Astrocyte (in vitro differentiated cells and primary cell): ENCODE data around the gene INPP4A.

ENCODE experiments used
- CTCF ChIP-seq: IDR thresholded peaks from 2 replicates; pipeline ENCODE4 v1.5.1; 2011; ENCODE audit warnings: low read depth, mild to moderate bottlenecking, inconsistent platforms, low read length, moderate library complexity; ENCODE audit not compliant: insufficient read depth
- EZH2 ChIP-seq: IDR thresholded peaks from 2 replicates; pipeline ENCODE4 v1.6.1; 2012; ENCODE audit warnings: mild to moderate bottlenecking, low read length, inconsistent platforms; ENCODE audit not compliant: insufficient read depth

DNA sequence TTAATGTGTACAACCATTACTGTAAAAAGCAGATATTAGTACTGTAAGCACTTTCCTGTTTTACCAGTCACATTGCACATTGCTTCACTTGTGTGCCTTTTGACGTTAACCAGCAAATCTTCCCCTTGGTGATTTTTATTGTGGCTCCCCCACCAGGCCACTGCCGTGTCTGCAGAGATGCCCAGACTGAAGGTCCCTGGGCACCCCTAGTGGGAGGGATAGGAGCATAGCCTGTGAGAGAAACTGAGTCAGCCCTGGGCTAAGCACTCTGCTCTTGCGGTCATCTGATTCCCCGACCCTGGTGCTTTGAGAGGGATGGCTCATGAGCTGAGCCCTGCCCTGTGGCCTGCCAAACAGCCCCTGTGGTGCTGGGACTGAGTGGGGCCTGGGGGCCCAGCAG is 73.4 kb downstream of the INPP4A start:
- TF ChIP-seq CTCF, result peak; percentile 11
- no peak for TF ChIP-seq EZH2
